ENCODE results near the gene CLCN4. TPM values are rescaled to one million over a fixed set of nuclear protein-coding genes. Genes with fewer than 3 reads are reported as not detected.

The CLCN4 gene
- polyA plus RNA-seq, 1 of the 3 experiments (the other 2 are of a cell fraction) = 1.1 TPM

- TF ChIP-seq SIN3A (IDR thresholded peaks at IDR 0.05; ENCODE audit: borderline replicate concordance, low read depth, low read length) = no peak
These were observed 121.9 kb downstream of the CLCN4 start (continued) for GRCh38 chrX:10278716-10279115.

- Histone ChIP-seq H3K9me3 (no peaks in the 10 kb centered on the region), H3K4me2 (no peak overlapping the region), H3K9me2 (no peaks in the 10 kb centered on the region), H3K27ac (ENCODE audit: low read depth in 2 of 2, low read length in 1 of 2) (no peak overlapping the region), H3F3A (replicated peaks; ENCODE audit: insufficient read depth) (no peaks in the 10 kb centered on the region), H4K20me1 (ENCODE audit: insufficient read depth) (no peaks in the 10 kb centered on the region), H3K36me3 (replicated peaks in 1 of 2; ENCODE audit: control insufficient read depth in 1 of 2, insufficient read depth in 2 of 2, low read length in 1 of 2) (no peaks in the 10 kb centered on the region), H3K9ac (no peak overlapping the region), H3K79me2 (ENCODE audit: insufficient read depth) (no peaks in the 10 kb centered on the region), H3K4me1 (ENCODE audit: control insufficient read depth in 1 of 2, insufficient read depth in 2 of 2, low read depth in 1 of 2, low read length in 1 of 2) (no peaks in the 10 kb centered on the region), H2AFZ (ENCODE audit: low read depth) (no peak overlapping the region), H3K27me3 (ENCODE audit: insufficient read depth) (no peaks in the 10 kb centered on the region), H3K4me3 (ENCODE audit: low read depth in 2 of 2, low read length in 1 of 2) (no peak overlapping the region)
- WGBS (ENCODE audit: low lambda C conversion rate) = 35% methylated on average over 2 of the region's 2 CpGs
- ChIA-PET POLR2A (no interaction called here), CTCF (interaction anchor here (1.4 to 2.7 kb wide), 2 partner anchors 90 to 443 kb away, joined by 5 to 8 read pairs; no protein-coding TSS in a partner anchor)
- TF ChIP-seq GATA2 (CRISPR knock-in tag; IDR thresholded peaks at IDR 0.05) = no peak
- no peak for TF ChIP-seq POLR2AphosphoS5 (IDR thresholded peaks at IDR 0.05; ENCODE audit: low read depth, low read length)
- DNase-seq = no peak
These were observed 123.3 kb downstream of the CLCN4 start for GRCh38 chrX:10280071-10280470.

DNA sequence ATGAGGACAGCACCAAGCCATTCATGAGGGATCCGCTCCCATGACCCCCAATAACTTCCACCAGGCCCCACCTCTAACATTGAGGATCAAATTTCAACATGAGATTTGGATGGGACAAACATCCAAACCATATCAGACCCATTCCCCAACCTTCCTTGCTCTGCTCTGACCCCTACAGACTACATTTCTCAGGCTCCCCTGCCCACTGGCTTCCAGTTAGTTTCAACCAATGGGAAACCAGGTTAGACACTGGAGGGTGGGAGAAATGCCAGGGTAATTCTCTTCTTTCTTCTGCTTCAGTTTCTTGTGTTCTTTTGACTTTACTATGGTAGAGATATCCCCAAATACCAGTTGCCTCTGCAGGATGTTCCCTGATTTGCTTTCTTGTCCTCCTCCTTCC lies 125.7 kb downstream of the CLCN4 start:
- Histone ChIP-seq H2AFZ (ENCODE audit: low read depth) (no peak overlapping the region), H3K27me3 (ENCODE audit: insufficient read depth) (no peaks in the 10 kb centered on the region), H3K9me2 (no peaks in the 10 kb centered on the region), H3K79me2 (ENCODE audit: insufficient read depth) (no peaks in the 10 kb centered on the region), H3K36me3 (replicated peaks in 1 of 2; ENCODE audit: control insufficient read depth in 1 of 2, insufficient read depth in 2 of 2, low read length in 1 of 2) (no peaks in the 10 kb centered on the region), H3K4me3 (ENCODE audit: low read depth in 2 of 2, low read length in 1 of 2) (no peak overlapping the region), H3K27ac (ENCODE audit: low read depth in 2 of 2, low read length in 1 of 2) (no peak overlapping the region), H3K4me2 (no peak overlapping the region), H4K20me1 (ENCODE audit: insufficient read depth) (no peaks in the 10 kb centered on the region), H3F3A (replicated peaks; ENCODE audit: insufficient read depth) (no peaks in the 10 kb centered on the region), H3K9ac (no peak overlapping the region), H3K4me1 (ENCODE audit: control insufficient read depth in 1 of 2, insufficient read depth in 2 of 2, low read depth in 1 of 2, low read length in 1 of 2) (peaks cover 0 to 6% of the 10 kb centered on the region in 2 experiments; a peak in 1 of 4 replicates), H3K9me3 (no peaks in the 10 kb centered on the region)
- TF ChIP-seq RXRA (IDR thresholded peaks at IDR 0.05; ENCODE audit: borderline replicate concordance, low read depth) (no peak), FOSL2 (IDR thresholded peaks at IDR 0.05; ENCODE audit: borderline replicate concordance, low read depth) (no peak), SIN3A (IDR thresholded peaks at IDR 0.05; ENCODE audit: borderline replicate concordance, low read depth, low read length) (no peak), ELF1 (IDR thresholded peaks at IDR 0.05) (no peak), POLR2AphosphoS5 (IDR thresholded peaks at IDR 0.05; ENCODE audit: low read depth, low read length) (no peak), CHD2 (IDR thresholded peaks at IDR 0.05; ENCODE audit: low read length, partially characterized antibody) (no peak), EZH2phosphoT487 (IDR thresholded peaks at IDR 0.05; ENCODE audit: borderline replicate concordance, low read depth) (no peak), ZBTB33 (IDR thresholded peaks at IDR 0.05; ENCODE audit: borderline replicate concordance, low read depth) (no peak), FOXM1 (IDR thresholded peaks at IDR 0.05; ENCODE audit: low read depth) (no peak), TAF1 (IDR thresholded peaks at IDR 0.05; ENCODE audit: borderline replicate concordance, low read depth, low read length) (no peak), MXI1 (IDR thresholded peaks at IDR 0.05; ENCODE audit: low read depth, low read length) (no peak), SMC3 (IDR thresholded peaks at IDR 0.05; ENCODE audit: low read depth, low read length) (no peak), YY1 (IDR thresholded peaks at IDR 0.05; ENCODE audit: low read depth) (no peak), RFX5 (IDR thresholded peaks at IDR 0.05; ENCODE audit: low read length) (no peak), USF1 (IDR thresholded peaks at IDR 0.05; ENCODE audit: borderline replicate concordance, low read depth) (no peak)
- TF ChIP-seq, protein P1, sequence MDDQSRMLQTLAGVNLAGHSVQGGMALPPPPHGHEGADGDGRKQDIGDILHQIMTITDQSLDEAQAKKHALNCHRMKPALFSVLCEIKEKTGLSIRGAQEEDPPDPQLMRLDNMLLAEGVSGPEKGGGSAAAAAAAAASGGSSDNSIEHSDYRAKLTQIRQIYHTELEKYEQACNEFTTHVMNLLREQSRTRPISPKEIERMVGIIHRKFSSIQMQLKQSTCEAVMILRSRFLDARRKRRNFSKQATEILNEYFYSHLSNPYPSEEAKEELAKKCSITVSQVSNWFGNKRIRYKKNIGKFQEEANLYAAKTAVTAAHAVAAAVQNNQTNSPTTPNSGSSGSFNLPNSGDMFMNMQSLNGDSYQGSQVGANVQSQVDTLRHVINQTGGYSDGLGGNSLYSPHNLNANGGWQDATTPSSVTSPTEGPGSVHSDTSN (IDR thresholded peaks at IDR 0.05) = no peak
- TF ChIP-seq, protein P2, sequence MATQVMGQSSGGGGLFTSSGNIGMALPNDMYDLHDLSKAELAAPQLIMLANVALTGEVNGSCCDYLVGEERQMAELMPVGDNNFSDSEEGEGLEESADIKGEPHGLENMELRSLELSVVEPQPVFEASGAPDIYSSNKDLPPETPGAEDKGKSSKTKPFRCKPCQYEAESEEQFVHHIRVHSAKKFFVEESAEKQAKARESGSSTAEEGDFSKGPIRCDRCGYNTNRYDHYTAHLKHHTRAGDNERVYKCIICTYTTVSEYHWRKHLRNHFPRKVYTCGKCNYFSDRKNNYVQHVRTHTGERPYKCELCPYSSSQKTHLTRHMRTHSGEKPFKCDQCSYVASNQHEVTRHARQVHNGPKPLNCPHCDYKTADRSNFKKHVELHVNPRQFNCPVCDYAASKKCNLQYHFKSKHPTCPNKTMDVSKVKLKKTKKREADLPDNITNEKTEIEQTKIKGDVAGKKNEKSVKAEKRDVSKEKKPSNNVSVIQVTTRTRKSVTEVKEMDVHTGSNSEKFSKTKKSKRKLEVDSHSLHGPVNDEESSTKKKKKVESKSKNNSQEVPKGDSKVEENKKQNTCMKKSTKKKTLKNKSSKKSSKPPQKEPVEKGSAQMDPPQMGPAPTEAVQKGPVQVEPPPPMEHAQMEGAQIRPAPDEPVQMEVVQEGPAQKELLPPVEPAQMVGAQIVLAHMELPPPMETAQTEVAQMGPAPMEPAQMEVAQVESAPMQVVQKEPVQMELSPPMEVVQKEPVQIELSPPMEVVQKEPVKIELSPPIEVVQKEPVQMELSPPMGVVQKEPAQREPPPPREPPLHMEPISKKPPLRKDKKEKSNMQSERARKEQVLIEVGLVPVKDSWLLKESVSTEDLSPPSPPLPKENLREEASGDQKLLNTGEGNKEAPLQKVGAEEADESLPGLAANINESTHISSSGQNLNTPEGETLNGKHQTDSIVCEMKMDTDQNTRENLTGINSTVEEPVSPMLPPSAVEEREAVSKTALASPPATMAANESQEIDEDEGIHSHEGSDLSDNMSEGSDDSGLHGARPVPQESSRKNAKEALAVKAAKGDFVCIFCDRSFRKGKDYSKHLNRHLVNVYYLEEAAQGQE (IDR thresholded peaks at IDR 0.05; ENCODE audit: low read depth, low read length) = no peak
- DNase-seq = no peak
- WGBS (ENCODE audit: low lambda C conversion rate) = 14% methylated on average over 1 of the region's 1 CpG
- POLR2A ChIA-PET = no interaction called here
- CTCF ChIA-PET = no interaction called here

All from SK-N-SH (cell line).